ENCODE data around the gene CLEC20A. TPM values are rescaled to one million over a fixed set of nuclear protein-coding genes. Genes with fewer than 3 reads are reported as not detected.
"Not testable (repeated sequence)": the region's sequence is repeated elsewhere in the genome, so short reads cannot be mapped to it uniquely, and the experiment has no call there.

CLEC20A gene
- total and polyA plus RNA-seq, 9 donors = 0.04 to 0.16 TPM; not detected in 7

GRCh38 chr1:178512566-178513277 is 16.0 kb upstream of the CLEC20A start, which contains the start of gene TEX35:
Gene TEX35, plus strand, starts transcription at chr1:178513109. Its CDS starts 80 bp downstream, at chr1:178513189.
- WGBS (ENCODE audit: insufficient coverage) = 95% methylated on average over 18 of the region's 19 CpGs
- Histone ChIP-seq H3K27ac (ENCODE audit: low read length) (no peak within 1 kb of the TSS), H3K27me3 (ENCODE audit: control insufficient read depth, insufficient read depth, low read length) (no peaks in the 10 kb centered on the region), H3K36me3 (ENCODE audit: control insufficient read depth, insufficient read depth, low read length) (no peaks in the 10 kb centered on the region), H3K4me1 (ENCODE audit: control insufficient read depth, insufficient read depth, low read length) (peaks cover 11% of the 10 kb centered on the region), H3K9me3 (replicated peaks; ENCODE audit: control insufficient read depth, low read depth, low read length) (no peaks in the 10 kb centered on the region), H3K4me3 (ENCODE audit: low read length) (no peak within 1 kb of the TSS)
- DNase-seq = no peak

- Histone ChIP-seq H3K36me3 (ENCODE audit: control insufficient read depth, insufficient read depth, low read length) (no peaks in the 10 kb centered on the region), H3K4me3 (ENCODE audit: low read length) (no peak overlapping the region), H3K4me1 (ENCODE audit: control insufficient read depth, insufficient read depth, low read length) (peaks cover 11% of the 10 kb centered on the region), H3K27ac (ENCODE audit: low read length) (no peak overlapping the region), H3K27me3 (ENCODE audit: control insufficient read depth, insufficient read depth, low read length) (no peaks in the 10 kb centered on the region), H3K9me3 (replicated peaks; ENCODE audit: control insufficient read depth, low read depth, low read length) (no peaks in the 10 kb centered on the region)
- no peak for DNase-seq
- 68% methylated on average over 4 of the region's 4 CpGs for WGBS (ENCODE audit: insufficient coverage)
These were observed 13.4 kb upstream of the CLEC20A start for GRCh38 chr1:178510155-178510554.

DNA sequence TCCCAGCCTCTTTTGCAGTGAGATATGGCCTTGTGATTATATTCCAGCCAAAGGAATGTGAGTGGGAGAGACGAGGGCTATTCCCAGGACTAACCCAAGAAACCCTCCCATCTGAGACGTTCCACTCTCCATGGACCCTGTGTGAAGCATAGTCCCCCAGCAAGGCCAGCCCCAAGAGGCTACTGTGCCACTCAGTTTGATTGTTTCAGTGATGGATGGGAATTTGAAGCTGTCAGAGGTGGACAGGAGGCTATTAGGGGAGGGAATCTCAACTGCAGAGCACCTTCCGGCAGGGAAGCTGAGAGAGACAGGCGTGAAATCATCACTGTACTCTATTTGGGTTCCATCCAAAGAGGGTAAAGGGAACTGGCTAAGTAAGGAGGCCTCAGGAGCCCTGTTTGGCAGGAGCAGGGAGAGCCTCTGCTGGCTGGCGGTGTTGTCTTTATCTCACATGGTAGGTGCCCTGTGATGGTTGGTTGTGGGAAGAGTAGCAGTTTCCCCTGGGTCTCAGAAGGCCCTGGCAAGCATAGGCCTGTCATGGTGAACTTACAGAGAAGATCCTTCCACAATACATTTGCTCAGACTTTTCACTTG is 12.7 kb upstream of the CLEC20A start:
- Histone ChIP-seq H3K4me3 (ENCODE audit: low read length) (no peak overlapping the region), H3K27me3 (ENCODE audit: control insufficient read depth, insufficient read depth, low read length) (no peaks in the 10 kb centered on the region), H3K9me3 (replicated peaks; ENCODE audit: control insufficient read depth, low read depth, low read length) (no peaks in the 10 kb centered on the region), H3K27ac (ENCODE audit: low read length) (no peak overlapping the region), H3K4me1 (ENCODE audit: control insufficient read depth, insufficient read depth, low read length) (peaks cover 11% of the 10 kb centered on the region), H3K36me3 (ENCODE audit: control insufficient read depth, insufficient read depth, low read length) (no peaks in the 10 kb centered on the region)
- WGBS (ENCODE audit: insufficient coverage) = 88% methylated on average over 2 of the region's 5 CpGs
- no peak for DNase-seq

DNA sequence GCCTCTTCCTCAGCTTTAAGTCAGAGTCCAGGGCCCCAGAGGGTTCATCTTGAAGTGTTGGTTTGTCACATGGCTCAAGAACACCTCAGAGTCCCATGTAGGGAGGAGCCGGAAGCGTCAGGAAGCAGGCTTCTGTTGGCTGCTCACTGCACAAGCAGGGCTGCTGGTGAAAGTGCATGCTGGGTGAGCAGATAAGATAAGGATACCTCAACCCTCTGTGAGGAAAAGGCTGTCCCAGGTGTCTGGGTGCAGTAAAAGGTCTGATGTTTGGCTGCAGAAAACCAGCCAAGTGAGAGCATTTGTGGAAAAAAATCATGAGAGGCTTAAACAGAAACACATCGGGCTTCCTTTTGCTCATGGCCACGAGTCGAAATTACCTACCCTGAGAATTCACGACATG is 9.9 kb upstream of the CLEC20A start:
- H3K4me1 ChIP-seq (ENCODE audit: control insufficient read depth, insufficient read depth, low read length) = peaks cover under 1% of the 10 kb centered on the region
- no peaks in the 10 kb centered on the region for H3K36me3 ChIP-seq (ENCODE audit: control insufficient read depth, insufficient read depth, low read length)
- DNase-seq = no peak
- H3K27ac ChIP-seq (ENCODE audit: low read length) = no peak overlapping the region
- 84% methylated on average over 6 of the region's 6 CpGs for WGBS (ENCODE audit: insufficient coverage)
- no peaks in the 10 kb centered on the region for H3K27me3 ChIP-seq (ENCODE audit: control insufficient read depth, insufficient read depth, low read length)
- H3K4me3 ChIP-seq (ENCODE audit: low read length) = no peak overlapping the region
- H3K9me3 ChIP-seq (replicated peaks; ENCODE audit: control insufficient read depth, low read depth, low read length) = no peaks in the 10 kb centered on the region

DNA sequence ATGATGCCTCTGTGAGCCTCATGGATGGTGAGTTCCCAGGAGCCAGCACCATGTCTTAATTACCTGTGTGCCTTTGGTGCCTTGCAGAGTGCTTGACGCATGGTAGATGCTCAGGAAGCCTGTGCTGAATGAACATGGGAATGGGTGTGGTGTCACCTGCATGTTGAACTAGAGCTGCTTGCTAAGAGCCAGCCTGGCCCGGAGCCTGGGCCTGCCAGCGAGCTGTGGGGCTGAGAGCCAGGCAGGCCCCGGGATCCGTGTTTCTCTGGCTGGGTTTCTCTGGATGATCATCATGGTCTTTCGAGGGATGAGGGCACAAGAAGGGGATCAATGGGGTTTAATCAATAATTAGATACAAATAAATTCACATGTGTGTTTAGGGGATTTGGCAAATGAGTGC is 9.4 kb upstream of the CLEC20A start:
- WGBS (ENCODE audit: insufficient coverage) = 71% methylated on average over 3 of the region's 6 CpGs
- Histone ChIP-seq H3K27me3 (ENCODE audit: control insufficient read depth, insufficient read depth, low read length) (no peaks in the 10 kb centered on the region), H3K36me3 (ENCODE audit: control insufficient read depth, insufficient read depth, low read length) (no peaks in the 10 kb centered on the region), H3K9me3 (replicated peaks; ENCODE audit: control insufficient read depth, low read depth, low read length) (no peaks in the 10 kb centered on the region), H3K4me3 (ENCODE audit: low read length) (no peak overlapping the region), H3K27ac (ENCODE audit: low read length) (no peak overlapping the region), H3K4me1 (ENCODE audit: control insufficient read depth, insufficient read depth, low read length) (no peaks in the 10 kb centered on the region)
- no peak for DNase-seq

- 67% methylated on average over 4 of the region's 4 CpGs for WGBS (ENCODE audit: insufficient coverage)
- H3K4me1 ChIP-seq (ENCODE audit: control insufficient read depth, insufficient read depth, low read length) = no peaks in the 10 kb centered on the region
- H3K27me3 ChIP-seq (ENCODE audit: control insufficient read depth, insufficient read depth, low read length) = no peaks in the 10 kb centered on the region
- no peak overlapping the region for H3K27ac ChIP-seq (ENCODE audit: low read length)
- no peaks in the 10 kb centered on the region for H3K36me3 ChIP-seq (ENCODE audit: control insufficient read depth, insufficient read depth, low read length)
- no peak overlapping the region for H3K4me3 ChIP-seq (ENCODE audit: low read length)
- no peak for DNase-seq
- H3K9me3 ChIP-seq (replicated peaks; ENCODE audit: control insufficient read depth, low read depth, low read length) = no peaks in the 10 kb centered on the region
These were observed 7.5 kb upstream of the CLEC20A start for GRCh38 chr1:178504286-178504685.

- H3K4me3 ChIP-seq (ENCODE audit: low read length) = no peak overlapping the region
- DNase-seq = no peak
- no peaks in the 10 kb centered on the region for H3K27me3 ChIP-seq (ENCODE audit: control insufficient read depth, insufficient read depth, low read length)
- H3K27ac ChIP-seq (ENCODE audit: low read length) = no peak overlapping the region
- 54% methylated on average over 3 of the region's 6 CpGs for whole genome bisulfite sequencing (ENCODE audit: insufficient coverage)
- H3K36me3 ChIP-seq (ENCODE audit: control insufficient read depth, insufficient read depth, low read length) = no peaks in the 10 kb centered on the region
- H3K4me1 ChIP-seq (ENCODE audit: control insufficient read depth, insufficient read depth, low read length) = no peaks in the 10 kb centered on the region
- H3K9me3 ChIP-seq (replicated peaks; ENCODE audit: control insufficient read depth, low read depth, low read length) = no peaks in the 10 kb centered on the region
These were observed 7.1 kb upstream of the CLEC20A start for GRCh38 chr1:178503849-178504248.

DNA sequence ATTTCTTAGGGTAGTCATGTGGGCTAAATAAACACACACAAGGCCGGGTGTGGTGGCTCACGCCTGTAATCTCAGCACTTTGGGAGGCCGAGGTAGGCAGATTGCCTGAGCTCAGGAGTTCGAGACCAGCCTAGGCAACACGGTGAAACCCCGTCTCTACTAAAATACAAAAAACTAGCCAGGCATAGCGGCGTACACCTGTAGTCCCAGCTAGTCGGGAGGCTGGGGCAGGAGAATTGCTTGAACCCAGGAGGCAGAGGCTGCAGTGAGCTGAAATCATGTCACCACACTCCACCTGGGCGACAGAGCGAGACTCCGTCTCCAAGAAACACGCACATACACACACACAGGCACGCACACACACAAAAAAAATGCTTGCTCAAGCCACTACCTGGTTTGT is 6.6 kb upstream of the CLEC20A start:
- not testable (repeated sequence) for H3K4me3 ChIP-seq (ENCODE audit: low read length); H3K27ac ChIP-seq (ENCODE audit: low read length); H3K4me1 ChIP-seq (ENCODE audit: control insufficient read depth, insufficient read depth, low read length); H3K27me3 ChIP-seq (ENCODE audit: control insufficient read depth, insufficient read depth, low read length); H3K36me3 ChIP-seq (ENCODE audit: control insufficient read depth, insufficient read depth, low read length); H3K9me3 ChIP-seq (replicated peaks; ENCODE audit: control insufficient read depth, low read depth, low read length); DNase-seq
- WGBS (ENCODE audit: insufficient coverage) = 94% methylated on average over 12 of the region's 14 CpGs

DNA sequence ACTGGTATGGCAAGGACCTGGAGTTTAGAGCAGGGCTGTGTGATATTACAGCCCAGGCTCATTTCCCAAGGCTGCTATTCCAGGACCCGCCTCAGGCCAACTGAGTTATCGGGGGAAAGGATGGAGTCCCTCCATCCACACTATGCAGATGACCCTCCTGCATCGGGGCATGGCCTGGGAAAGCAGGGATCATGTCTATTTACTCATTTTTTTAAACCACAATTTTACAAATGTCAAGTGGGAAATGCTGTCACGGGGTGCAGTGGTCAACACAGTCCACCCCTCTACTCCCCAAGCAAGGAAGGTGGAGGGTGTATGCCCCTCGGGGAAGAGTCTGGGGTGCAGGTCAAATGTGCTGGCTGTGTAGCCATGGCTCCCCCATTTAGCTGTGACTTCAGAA is 6.1 kb upstream of the CLEC20A start:
- H3K4me3 ChIP-seq (ENCODE audit: low read length) = no peak overlapping the region
- no peak overlapping the region for H3K27ac ChIP-seq (ENCODE audit: low read length)
- no peaks in the 10 kb centered on the region for H3K9me3 ChIP-seq (replicated peaks; ENCODE audit: control insufficient read depth, low read depth, low read length)
- H3K27me3 ChIP-seq (ENCODE audit: control insufficient read depth, insufficient read depth, low read length) = no peaks in the 10 kb centered on the region
- no peaks in the 10 kb centered on the region for H3K4me1 ChIP-seq (ENCODE audit: control insufficient read depth, insufficient read depth, low read length)
- WGBS (ENCODE audit: insufficient coverage) = 89% methylated on average over 3 of the region's 5 CpGs
- DNase-seq = no peak
- H3K36me3 ChIP-seq (ENCODE audit: control insufficient read depth, insufficient read depth, low read length) = no peaks in the 10 kb centered on the region

DNA sequence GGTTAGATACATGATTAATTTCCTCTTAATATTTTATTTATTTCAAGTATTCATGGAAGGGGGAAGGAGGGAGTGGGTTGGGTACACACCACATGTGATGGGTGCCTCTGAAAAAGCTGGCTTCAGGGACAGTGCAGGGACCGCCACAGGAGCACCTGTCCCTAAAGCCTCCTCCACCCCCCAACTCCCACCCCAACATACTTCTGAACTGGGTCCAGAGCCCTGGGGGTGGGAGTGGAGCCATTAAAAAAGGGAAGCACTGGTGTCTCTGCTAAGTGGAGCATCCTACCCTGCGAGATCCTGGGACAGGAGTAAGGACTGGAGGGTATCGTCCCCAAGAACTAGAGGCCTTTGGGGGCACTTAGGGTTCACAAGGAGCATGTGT is 5.6 kb upstream of the CLEC20A start:
- Histone ChIP-seq H3K27ac (ENCODE audit: low read length) (no peak overlapping the region), H3K4me3 (ENCODE audit: low read length) (no peak overlapping the region)
- 69% methylated on average over 2 of the region's 3 CpGs for WGBS (ENCODE audit: insufficient coverage)

More for the DNA sequence above, 5.6 kb upstream of the CLEC20A start:
- no peaks in the 10 kb centered on the region for H3K27me3 ChIP-seq (ENCODE audit: control insufficient read depth, insufficient read depth, low read length)
- no peaks in the 10 kb centered on the region for H3K4me1 ChIP-seq (ENCODE audit: control insufficient read depth, insufficient read depth, low read length)
- no peaks in the 10 kb centered on the region for H3K9me3 ChIP-seq (replicated peaks; ENCODE audit: control insufficient read depth, low read depth, low read length)
- no peaks in the 10 kb centered on the region for H3K36me3 ChIP-seq (ENCODE audit: control insufficient read depth, insufficient read depth, low read length)
- no peak for DNase-seq

Measured in muscle of leg (tissue), 11 donors.